Measurements from ENCODE around the gene KCNMA1. TPM values are rescaled to one million over a fixed set of nuclear protein-coding genes. Genes with fewer than 3 reads are reported as not detected.

Gene KCNMA1
- total and polyA plus RNA-seq, 10 donors = 9.3 to 114 (median 51.5) TPM

GRCh38 chr10:77236029-77236428, 401.6 kb downstream of the KCNMA1 start:
- WGBS, 5 donors = 75 to 96% (median 86%) methylated on average over 9 of the region's 9 CpGs
- intact Hi-C loops (cut with DNase I; ENCODE audit: low total_unique reads) = no loop called here
- Histone ChIP-seq H3K27ac (no peak overlapping the region), H3K4me1 (no peaks in the 10 kb centered on the region), H3K9me3 (no peaks in the 10 kb centered on the region), H3K27me3 (replicated peaks in 1 of 7) (peaks cover 0 to 3% (median 0%) of the 10 kb centered on the region in 7 donors), H3K4me3 (no peak overlapping the region), H3K36me3 (no peaks in the 10 kb centered on the region)
- no peak for DNase-seq
- TF ChIP-seq POLR2AphosphoS5 (IDR thresholded peaks at IDR 0.05) (no peak), POLR2A (IDR thresholded peaks at IDR 0.05) (no peak)
- TF ChIP-seq, protein P1, sequence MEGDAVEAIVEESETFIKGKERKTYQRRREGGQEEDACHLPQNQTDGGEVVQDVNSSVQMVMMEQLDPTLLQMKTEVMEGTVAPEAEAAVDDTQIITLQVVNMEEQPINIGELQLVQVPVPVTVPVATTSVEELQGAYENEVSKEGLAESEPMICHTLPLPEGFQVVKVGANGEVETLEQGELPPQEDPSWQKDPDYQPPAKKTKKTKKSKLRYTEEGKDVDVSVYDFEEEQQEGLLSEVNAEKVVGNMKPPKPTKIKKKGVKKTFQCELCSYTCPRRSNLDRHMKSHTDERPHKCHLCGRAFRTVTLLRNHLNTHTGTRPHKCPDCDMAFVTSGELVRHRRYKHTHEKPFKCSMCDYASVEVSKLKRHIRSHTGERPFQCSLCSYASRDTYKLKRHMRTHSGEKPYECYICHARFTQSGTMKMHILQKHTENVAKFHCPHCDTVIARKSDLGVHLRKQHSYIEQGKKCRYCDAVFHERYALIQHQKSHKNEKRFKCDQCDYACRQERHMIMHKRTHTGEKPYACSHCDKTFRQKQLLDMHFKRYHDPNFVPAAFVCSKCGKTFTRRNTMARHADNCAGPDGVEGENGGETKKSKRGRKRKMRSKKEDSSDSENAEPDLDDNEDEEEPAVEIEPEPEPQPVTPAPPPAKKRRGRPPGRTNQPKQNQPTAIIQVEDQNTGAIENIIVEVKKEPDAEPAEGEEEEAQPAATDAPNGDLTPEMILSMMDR (IDR thresholded peaks at IDR 0.05 in 8 of 11, conservative IDR thresholded peaks at IDR 0.05 in 3 of 11) = no peak

DNA sequence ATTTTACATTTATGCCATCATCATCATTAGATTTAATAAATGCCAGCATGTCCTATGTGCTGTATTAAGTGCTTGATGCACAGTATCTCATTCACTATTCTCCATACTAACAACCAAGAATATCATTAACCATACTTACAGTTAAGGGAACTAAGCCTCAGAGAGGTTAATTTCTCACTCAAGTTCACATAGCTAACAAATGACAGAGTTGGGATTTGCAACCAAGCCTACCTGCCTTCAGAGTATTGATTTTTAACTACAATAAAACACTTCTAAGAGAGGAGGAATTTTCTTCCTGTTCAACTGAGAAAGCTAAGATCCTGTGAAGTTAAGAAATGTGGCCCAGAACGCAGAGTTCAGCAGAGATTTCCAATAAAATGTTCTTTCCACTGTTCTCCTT, 403.0 kb downstream of the KCNMA1 start:
- H3K27me3 ChIP-seq (replicated peaks in 1 of 7) = peaks cover 0 to 3% (median 0%) of the 10 kb centered on the region in 7 donors
- WGBS, 5 donors = 36 to 92% (median 84%) methylated on average over 1 of the region's 1 CpG
- no peaks in the 10 kb centered on the region for H3K4me1 ChIP-seq
- H3K4me3 ChIP-seq = no peak overlapping the region
- intact Hi-C loops (cut with DNase I; ENCODE audit: low total_unique reads) = no loop called here
- no peak overlapping the region for H3K27ac ChIP-seq
- TF ChIP-seq POLR2A (IDR thresholded peaks at IDR 0.05) = no peak
- TF ChIP-seq, protein P1 (IDR thresholded peaks at IDR 0.05 in 8 of 11, conservative IDR thresholded peaks at IDR 0.05 in 3 of 11) = no peak
- TF ChIP-seq POLR2AphosphoS5 (IDR thresholded peaks at IDR 0.05) = no peak
- no peaks in the 10 kb centered on the region for H3K36me3 ChIP-seq
- DNase-seq = no peak
- H3K9me3 ChIP-seq = no peaks in the 10 kb centered on the region

GRCh38 chr10:77233466-77233865, 404.1 kb downstream of the KCNMA1 start:
- H3K36me3 ChIP-seq = no peaks in the 10 kb centered on the region
- H3K27me3 ChIP-seq (replicated peaks in 1 of 7) = peaks cover 0 to 3% (median 0%) of the 10 kb centered on the region in 7 donors
- intact Hi-C loops (cut with DNase I; ENCODE audit: low total_unique reads) = no loop called here
- no peak for DNase-seq
- H3K4me1 ChIP-seq = no peaks in the 10 kb centered on the region
- no peaks in the 10 kb centered on the region for H3K9me3 ChIP-seq
- 94 to 96% (median 96%) methylated on average over 7 of the region's 7 CpGs for WGBS, 5 donors
- TF ChIP-seq POLR2AphosphoS5 (IDR thresholded peaks at IDR 0.05) = no peak
- no peak for TF ChIP-seq POLR2A (IDR thresholded peaks at IDR 0.05)
- TF ChIP-seq, protein P1 (IDR thresholded peaks at IDR 0.05 in 8 of 11, conservative IDR thresholded peaks at IDR 0.05 in 3 of 11) = no peak
- H3K4me3 ChIP-seq = no peak overlapping the region
- H3K27ac ChIP-seq = no peak overlapping the region

GRCh38 chr10:77231884-77232610, 405.6 kb downstream of the KCNMA1 start:
- peaks cover 0 to 3% (median 0%) of the 10 kb centered on the region in 7 donors for H3K27me3 ChIP-seq (replicated peaks in 1 of 7)
- H3K4me3 ChIP-seq = no peak overlapping the region
- no peak overlapping the region for H3K27ac ChIP-seq
- intact Hi-C loops (cut with DNase I; ENCODE audit: low total_unique reads) = no loop called here
- H3K9me3 ChIP-seq = no peaks in the 10 kb centered on the region
- 74 to 94% (median 84%) methylated on average over 2 to 3 of the region's 3 CpGs for WGBS, 5 donors
- TF ChIP-seq POLR2A (IDR thresholded peaks at IDR 0.05) = no peak
- TF ChIP-seq POLR2AphosphoS5 (IDR thresholded peaks at IDR 0.05) = no peak
- TF ChIP-seq, protein P1 (IDR thresholded peaks at IDR 0.05 in 8 of 11, conservative IDR thresholded peaks at IDR 0.05 in 3 of 11) = no peak
- H3K36me3 ChIP-seq = no peaks in the 10 kb centered on the region
- DNase-seq = no peak
- no peaks in the 10 kb centered on the region for H3K4me1 ChIP-seq
